Activated T-helper 2 cell treated with anti-CD3 and anti-CD28 coated beads, Interferon-gamma antibody, Interleukin-2, Interleukin-4, amounts not matched to agents 10 μg/mL and 5 μg/mL and 100 μg/mL, durations not matched to agents 14 hours and 24 hours and 36 hours (primary cell): ENCODE data around the gene IRS1. TPM values are rescaled to one million over a fixed set of nuclear protein-coding genes. Genes with fewer than 3 reads are reported as not detected.
A peak's percentile ranks its signal among the peaks of the same experiment; 100 is the strongest.

Source experiments
- DNase-seq: peaks from one replicate; pipeline ENCODE4 v3.0.0; 2021; ENCODE audit warnings: low spot score
- H3K27ac Mint-ChIP-seq: one replicate; pipeline ENCODE4 v1.8.0; 2021; ENCODE audit warnings: mixed read lengths
- H3K27me3 Mint-ChIP-seq: one replicate; pipeline ENCODE4 v1.8.0; 2021; ENCODE audit warnings: low read depth, mixed read lengths
- H3K36me3 Mint-ChIP-seq: one replicate; pipeline ENCODE4 v1.8.0; 2021; ENCODE audit warnings: low read depth, mixed read lengths
- H3K4me1 Mint-ChIP-seq: one replicate; pipeline ENCODE4 v1.8.0; 2021; ENCODE audit warnings: low read depth, mixed read lengths
- H3K4me3 Mint-ChIP-seq: one replicate; pipeline ENCODE4 v1.8.0; 2021; ENCODE audit warnings: low read depth, mild to moderate bottlenecking, moderate library complexity, mixed read lengths
- H3K9me3 Mint-ChIP-seq: one replicate; pipeline ENCODE4 v1.8.0; 2021; ENCODE audit warnings: mixed read lengths
- intact Hi-C: fragments of 100-400 bp; cut with micrococcal nuclease; formaldehyde crosslinking; loops from one replicate; pipeline ENCODE4 v1.15.1; 2023
- total RNA-seq: library from RNA; stranded (reverse); gene quantifications from 2 replicates; pipeline ENCODE4 v1.2.3, GENCODE V29; 2022

IRS1 gene
- total RNA-seq, 1 donor from 2014 or later = 1.9 TPM

GRCh38 chr2:226802573-226802972 lies 3.0 kb upstream of the IRS1 start:
- Mint-ChIP-seq H3K27me3 (peaks cover 19% of the 10 kb centered on the region), H3K27ac (no peak overlapping the region), H3K36me3 (no peaks in the 10 kb centered on the region), H3K4me3 (no peak overlapping the region), H3K9me3 (no peaks in the 10 kb centered on the region), H3K4me1 (peaks cover 14% of the 10 kb centered on the region)
- intact Hi-C loops = loop anchor here (1.0 to 10.0 kb wide), 6 partner anchors 304 to 1134 kb away; no protein-coding TSS in a partner anchor
- DNase-seq = no peak

- intact Hi-C loops = loop anchor here (5.0 to 10.0 kb wide), 2 partner anchors 379 to 446 kb away; no protein-coding TSS in a partner anchor
- peak overlapping the region; percentile 52 for H3K27ac Mint-ChIP-seq
- no peaks in the 10 kb centered on the region for H3K9me3 Mint-ChIP-seq
- H3K4me3 Mint-ChIP-seq = peak overlapping the region; percentile 79
- no peaks in the 10 kb centered on the region for H3K36me3 Mint-ChIP-seq
- H3K27me3 Mint-ChIP-seq = peaks cover 13% of the 10 kb centered on the region
- peaks cover 14% of the 10 kb centered on the region for H3K4me1 Mint-ChIP-seq
- DNase-seq = peak; percentile 63
These were observed 1.5 kb upstream of the IRS1 start for GRCh38 chr2:226800941-226801784.

GRCh38 chr2:226799976-226800940 lies 638 bp upstream of the IRS1 start:
- H3K27ac Mint-ChIP-seq = peak overlapping the region; percentile 52
- DNase-seq = peak; percentile 8

GRCh38 chr2:226798422-226799210 lies 1.0 kb downstream of the IRS1 start:
- H3K27ac Mint-ChIP-seq = no peak overlapping the region
- H3K9me3 Mint-ChIP-seq = no peaks in the 10 kb centered on the region
- H3K36me3 Mint-ChIP-seq = no peaks in the 10 kb centered on the region
- peak; percentile 37 for DNase-seq
- H3K4me3 Mint-ChIP-seq = peak overlapping the region; percentile 81
- H3K4me1 Mint-ChIP-seq = peaks cover 18% of the 10 kb centered on the region
- intact Hi-C loops = loop anchor here (1.0 to 10.0 kb wide), 4 partner anchors 7 to 314 kb away; partner anchors contain the start of gene RHBDD1
- H3K27me3 Mint-ChIP-seq = peaks cover 7% of the 10 kb centered on the region

More at GRCh38 chr2:226799976-226800940, 638 bp upstream of the IRS1 start:
- peaks cover 14% of the 10 kb centered on the region for H3K4me1 Mint-ChIP-seq
- H3K9me3 Mint-ChIP-seq = no peaks in the 10 kb centered on the region
- H3K4me3 Mint-ChIP-seq = peak overlapping the region; percentile 79
- intact Hi-C loops = loop anchor here (1.0 to 10.0 kb wide), 6 partner anchors 9 to 445 kb away; partner anchors contain the start of gene RHBDD1
- H3K27me3 Mint-ChIP-seq = peaks cover 13% of the 10 kb centered on the region
- H3K36me3 Mint-ChIP-seq = no peaks in the 10 kb centered on the region

- Mint-ChIP-seq H3K27me3 (peaks cover 5% of the 10 kb centered on the region), H3K4me1 (peaks cover 20% of the 10 kb centered on the region), H3K36me3 (no peaks in the 10 kb centered on the region), H3K9me3 (no peaks in the 10 kb centered on the region), H3K27ac (no peak overlapping the region), H3K4me3 (peak overlapping the region; percentile 81)
- intact Hi-C loops = loop anchor here (2.0 to 10.0 kb wide), 2 partner anchors 187 to 313 kb away; no protein-coding TSS in a partner anchor
- no peak for DNase-seq
These were observed 1.6 kb downstream of the IRS1 start for GRCh38 chr2:226797989-226798421.

- intact Hi-C loops = loop anchor here (10.0 kb wide), 1 partner anchor 313 kb away; no protein-coding TSS in a partner anchor
- Mint-ChIP-seq H3K4me3 (peak overlapping the region; percentile 39), H3K9me3 (no peaks in the 10 kb centered on the region), H3K27ac (no peak overlapping the region), H3K27me3 (peaks cover 2% of the 10 kb centered on the region), H3K36me3 (no peaks in the 10 kb centered on the region), H3K4me1 (peaks cover 22% of the 10 kb centered on the region)
- DNase-seq = no peak
These were observed 2.2 kb downstream of the IRS1 start for GRCh38 chr2:226797289-226797988.

GRCh38 chr2:226796840-226797288 lies 2.8 kb downstream of the IRS1 start:
- Mint-ChIP-seq H3K36me3 (no peaks in the 10 kb centered on the region), H3K4me3 (no peak overlapping the region)

GRCh38 chr2:226796012-226796839 lies 3.4 kb downstream of the IRS1 start:
- peaks cover 25% of the 10 kb centered on the region for H3K4me1 Mint-ChIP-seq
- intact Hi-C loops = loop anchor here (10.0 kb wide), 1 partner anchor 311 kb away; no protein-coding TSS in a partner anchor

More at GRCh38 chr2:226796840-226797288, 2.8 kb downstream of the IRS1 start:
- Mint-ChIP-seq H3K27me3 (peaks cover 1% of the 10 kb centered on the region), H3K4me1 (peaks cover 26% of the 10 kb centered on the region), H3K9me3 (no peaks in the 10 kb centered on the region), H3K27ac (no peak overlapping the region)
- no peak for DNase-seq
- intact Hi-C loops = loop anchor here (10.0 kb wide), 1 partner anchor 312 kb away; no protein-coding TSS in a partner anchor

GRCh38 chr2:226795281-226796011 lies 4.2 kb downstream of the IRS1 start:
- intact Hi-C loops = loop anchor here (10.0 kb wide), 1 partner anchor 311 kb away; no protein-coding TSS in a partner anchor
- DNase-seq = no peak
- H3K4me1 Mint-ChIP-seq = peaks cover 26% of the 10 kb centered on the region
- H3K36me3 Mint-ChIP-seq = no peaks in the 10 kb centered on the region
- H3K9me3 Mint-ChIP-seq = no peaks in the 10 kb centered on the region
- no peaks in the 10 kb centered on the region for H3K27me3 Mint-ChIP-seq
- H3K27ac Mint-ChIP-seq = no peak overlapping the region
- no peak overlapping the region for H3K4me3 Mint-ChIP-seq

More at GRCh38 chr2:226796012-226796839, 3.4 kb downstream of the IRS1 start:
- Mint-ChIP-seq H3K27ac (no peak overlapping the region), H3K36me3 (no peaks in the 10 kb centered on the region), H3K9me3 (no peaks in the 10 kb centered on the region), H3K4me3 (no peak overlapping the region), H3K27me3 (peaks cover 1% of the 10 kb centered on the region)
- no peak for DNase-seq

GRCh38 chr2:226794751-226795171 lies 4.9 kb downstream of the IRS1 start:
- H3K36me3 Mint-ChIP-seq = no peaks in the 10 kb centered on the region
- H3K27ac Mint-ChIP-seq = no peak overlapping the region
- H3K9me3 Mint-ChIP-seq = no peaks in the 10 kb centered on the region
- H3K4me3 Mint-ChIP-seq = no peak overlapping the region
- H3K4me1 Mint-ChIP-seq = peaks cover 26% of the 10 kb centered on the region
- intact Hi-C loops = loop anchor here (10.0 kb wide), 1 partner anchor 310 kb away; no protein-coding TSS in a partner anchor
- no peaks in the 10 kb centered on the region for H3K27me3 Mint-ChIP-seq
- no peak for DNase-seq
